HK-2 (cell line): ENCODE data around the gene MFN1.

Source experiments
- DNase-seq: peaks from one replicate; pipeline ENCODE4 v3.0.0-alpha.2; 2018; ENCODE audit not compliant: unreplicated experiment

MFN1 gene

GRCh38 chr3:179430277-179430870 lies 82.9 kb downstream of the MFN1 start:
- DNase-seq, result no peak

GRCh38 chr3:179432021-179432420 lies 84.5 kb downstream of the MFN1 start:
- no peak for DNase-seq

GRCh38 chr3:179432451-179432850 lies 84.9 kb downstream of the MFN1 start:
- DNase-seq, result no peak

GRCh38 chr3:179436517-179436916 lies 89.0 kb downstream of the MFN1 start:
- no peak for DNase-seq

GRCh38 chr3:179438841-179439240 lies 91.3 kb downstream of the MFN1 start:
- DNase-seq, result no peak
